Ovary (tissue), 9 donors: Measurements from ENCODE around the gene PRICKLE4. TPM values are rescaled to one million over a fixed set of nuclear protein-coding genes. Genes with fewer than 3 reads are reported as not detected.

Experiments used
- DNase-seq, 5 donors: peaks; one replicate each; pipeline ENCODE4 v3.0.0-alpha.2; 2019 to 2020
- H3K27ac ChIP-seq, 2 donors: fragments of 200-600 bp; one replicate each; pipeline versions ENCODE4 v1.5.1 to v1.8.0; 2019 to 2022
- H3K27me3 ChIP-seq: fragments of 200-600 bp; one replicate; pipeline ENCODE4 v1.8.0; 2022
- H3K36me3 ChIP-seq: fragments of 200-600 bp; sonication (generic); one replicate; pipeline ENCODE4 v1.5.1; 2019
- H3K4me1 ChIP-seq: one replicate; pipeline ENCODE4 v1.8.1; 2013; ENCODE audit warnings: mild to moderate bottlenecking, moderate library complexity; ENCODE audit not compliant: insufficient read depth
- H3K4me3 ChIP-seq: fragments of 200-600 bp; sonication (generic); one replicate; pipeline ENCODE4 v1.5.1; 2017
- H3K9me3 ChIP-seq, 2 donors: fragments of 200-600 bp in 1 of 2; sonication (generic) in 1 of 2; one replicate each; pipeline versions ENCODE4 v1.5.1 to v1.8.1; 2013 to 2019; ENCODE audit warnings: mild to moderate bottlenecking in 1 of 2, moderate library complexity in 1 of 2
- CTCF ChIP-seq, 3 donors: fragments of 450-650 bp in 2 of 3; fragments of 200-600 bp in 1 of 3; IDR thresholded peaks; one replicate each; pipeline versions ENCODE4 v1.5.1 to v1.8.0; 2016 to 2022; ENCODE audit warnings: antibody characterized with exemption in 3 of 3, mild to moderate bottlenecking in 1 of 3
- EP300 ChIP-seq: sonication (generic); formaldehyde crosslinking; IDR thresholded peaks from one replicate; pipeline ENCODE4 v1.6.1; 2017; ENCODE audit warnings: antibody characterized with exemption
- POLR2A ChIP-seq: fragments of 450-650 bp; IDR thresholded peaks from one replicate; pipeline ENCODE4 v1.6.1; 2017; ENCODE audit warnings: antibody characterized with exemption, mild to moderate bottlenecking, moderate library complexity
- WGBS, 3 donors: extraction: QIAGEN DNeasy Blood & Tissue Kit in 1 of 3; methylation state at CpG; one replicate each; pipeline versions ENCODE4 v1.1.5 to v1.1.7; 2013 to 2017; 5-methylcytosine and 5-hydroxymethylcytosine counted together
- intact Hi-C, 4 donors: fragments of 100-400 bp; cut with DNase I; formaldehyde crosslinking; loops; one replicate each; pipeline versions ENCODE4 v1.11.0 to v1.15.1; 2022 to 2023
- polyA plus RNA-seq, 2 donors: library from polyadenylated mRNA; stranded (reverse); fragments of 200-250 nt in 1 of 2; fragments of 350-450 nt in 1 of 2; fragmentation: Illumina TruSeq in 1 of 2; extraction: RNeasy Lipid Tissue Mini Kit (QIAGEN cat#74804) in 1 of 2; gene quantifications; one replicate each; pipeline ENCODE4 v1.2.3, GENCODE V29; 2013 to 2014
- total RNA-seq, 7 donors: library from RNA; depleted of rRNA in 2 of 7; stranded (reverse); fragments of >200 nt in 2 of 7; fragmentation: NEBNext Ultra II Directional in 3 of 7; extraction: Animal tissue kit (Norgen Biotek cat#: 25700) in 3 of 7; gene quantifications; one replicate each; pipeline versions ENCODE4 v1.1.0 to v1.2.4, GENCODE V29; 2016 to 2023
- donor health status: DM: no; HTN: no; CAD: no; lungs with moderate emphysema.
- donor health status: DM: no; HTN: no; CAD: no.
- donor health status: Bipolar disorder and iron deficiency.
- donor health status: DM: yes; HTN: yes; CAD: no.
- donor health status: DM: no; HTN: no; CAD: no.
- donor health status: DM: yes; HTN: yes; CAD: no.

Gene PRICKLE4
- total and polyA plus RNA-seq, 9 donors, result 1.5 to 7.3 (median 3.0) TPM

GRCh38 chr6:41750374-41750773 is 30.2 kb upstream of the PRICKLE4 start:
- H3K27ac ChIP-seq, result no peak overlapping the region
- intact Hi-C loops, result no loop called here
- H3K4me3 ChIP-seq, result no peak overlapping the region
- no peaks in the 10 kb centered on the region for H3K27me3 ChIP-seq
- H3K9me3 ChIP-seq, result no peaks in the 10 kb centered on the region
- no peaks in the 10 kb centered on the region for H3K36me3 ChIP-seq
- no peak for DNase-seq
- 96 to 97% (median 97%) methylated on average over 3 of the region's 3 CpGs for WGBS, 3 donors
- no peaks in the 10 kb centered on the region for H3K4me1 ChIP-seq
- TF ChIP-seq EP300 (no peak), POLR2A (no peak), CTCF (IDR thresholded peaks at IDR 0.05) (no peak)

- no peaks in the 10 kb centered on the region for H3K27me3 ChIP-seq
- no peaks in the 10 kb centered on the region for H3K9me3 ChIP-seq
- H3K4me3 ChIP-seq, result no peak overlapping the region
- H3K27ac ChIP-seq, result no peak overlapping the region
- no peaks in the 10 kb centered on the region for H3K4me1 ChIP-seq
- no peaks in the 10 kb centered on the region for H3K36me3 ChIP-seq
- no peak for DNase-seq
- no peak for TF ChIP-seq CTCF (IDR thresholded peaks at IDR 0.05)
- TF ChIP-seq EP300, result no peak
- TF ChIP-seq POLR2A, result no peak
- WGBS, 3 donors, result 68 to 74% (median 69%) methylated on average over 4 of the region's 4 CpGs
- intact Hi-C loops, result no loop called here
These were observed 24.7 kb upstream of the PRICKLE4 start for GRCh38 chr6:41755895-41756294.

GRCh38 chr6:41756354-41756753 is 24.2 kb upstream of the PRICKLE4 start:
- TF ChIP-seq EP300 (no peak), CTCF (IDR thresholded peaks at IDR 0.05) (no peak), POLR2A (no peak)
- Histone ChIP-seq H3K4me1 (no peaks in the 10 kb centered on the region), H3K9me3 (no peaks in the 10 kb centered on the region), H3K4me3 (no peak overlapping the region), H3K36me3 (no peaks in the 10 kb centered on the region), H3K27ac (no peak overlapping the region), H3K27me3 (no peaks in the 10 kb centered on the region)
- no peak for DNase-seq
- 51 to 60% (median 52%) methylated on average over 12 to 13 of the region's 13 CpGs for WGBS, 3 donors
- intact Hi-C loops, result no loop called here

GRCh38 chr6:41757271-41757670 is 23.3 kb upstream of the PRICKLE4 start:
- DNase-seq, result no peak
- TF ChIP-seq CTCF (IDR thresholded peaks at IDR 0.05) (no peak), EP300 (no peak), POLR2A (no peak)
- intact Hi-C loops, result no loop called here
- no peak overlapping the region for H3K27ac ChIP-seq
- H3K4me1 ChIP-seq, result no peaks in the 10 kb centered on the region
- 79 to 85% (median 84%) methylated on average over 6 of the region's 6 CpGs for WGBS, 3 donors
- no peaks in the 10 kb centered on the region for H3K9me3 ChIP-seq
- H3K27me3 ChIP-seq, result no peaks in the 10 kb centered on the region
- H3K36me3 ChIP-seq, result no peaks in the 10 kb centered on the region
- H3K4me3 ChIP-seq, result no peak overlapping the region
